Activated T-cell treated with anti-CD3 and anti-CD28 coated beads for 1 hour (primary cell): Measurements from ENCODE around the gene IFITM10.
"Not testable (repeated sequence)": the region's sequence is repeated elsewhere in the genome, so short reads cannot be mapped to it uniquely, and the experiment has no call there.

Experiments used
- DNase-seq: peaks from one replicate; pipeline ENCODE4 v3.0.0-alpha.2; 2020; ENCODE audit warnings: low read depth

The IFITM10 gene

DNA sequence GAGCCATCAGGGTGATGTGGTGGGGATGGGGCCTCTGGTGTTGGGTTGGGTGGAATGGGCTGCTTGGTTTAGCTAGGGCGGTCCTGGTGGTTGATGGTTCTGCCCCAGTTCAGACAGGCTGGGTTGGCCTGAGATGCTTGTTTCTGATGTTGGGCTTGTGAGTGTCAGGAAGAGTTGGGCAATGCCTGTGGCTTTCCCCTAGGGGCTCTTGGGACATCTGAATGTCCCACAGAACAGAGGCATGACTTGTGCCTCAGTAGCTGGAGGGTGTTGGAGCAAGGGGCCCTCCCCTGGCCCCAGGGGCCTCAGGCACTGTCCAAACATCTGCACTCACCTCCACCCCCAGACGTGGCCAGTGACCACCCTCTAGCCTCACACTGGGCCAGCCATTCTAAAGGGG lies 27.3 kb upstream of the IFITM10 start:
- DNase-seq: no peak

DNA sequence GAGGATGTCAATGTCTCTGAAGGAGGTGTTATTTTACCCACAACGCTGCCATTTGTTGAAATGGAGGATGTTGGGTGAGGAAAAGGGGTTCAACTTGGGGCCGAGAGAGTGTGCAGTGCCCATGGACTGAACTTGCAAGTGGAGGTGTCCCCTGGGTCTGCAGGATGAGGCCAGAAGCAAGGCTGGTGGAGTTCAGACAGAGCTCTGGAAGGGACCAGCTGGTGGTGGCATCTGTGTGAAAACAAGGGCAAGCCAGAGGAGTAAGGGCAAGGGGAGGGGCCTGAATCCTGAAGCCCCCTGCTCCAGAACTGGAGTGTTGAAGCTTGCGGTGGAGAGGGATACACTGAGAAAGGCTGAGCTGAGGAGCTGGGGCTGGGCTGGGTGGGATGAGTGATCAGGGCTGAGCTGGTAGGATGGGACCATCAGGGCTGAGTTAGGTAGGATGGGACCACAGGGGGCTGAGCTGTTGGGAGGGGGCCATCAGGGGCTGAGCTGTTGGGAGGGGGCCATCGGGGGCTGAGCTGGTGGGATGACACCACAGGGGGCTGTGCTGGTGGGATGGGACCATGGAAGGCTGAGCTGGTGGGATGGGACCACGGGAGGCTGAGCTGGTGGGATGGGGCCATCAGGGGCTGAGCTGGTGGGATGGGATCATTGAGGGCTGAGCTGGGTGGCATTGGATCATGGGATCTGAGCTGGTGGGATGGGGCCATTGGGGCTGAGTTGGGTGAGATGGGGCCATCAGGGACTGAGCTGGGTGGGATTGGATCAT lies 26.7 kb upstream of the IFITM10 start:
- no peak for DNase-seq

DNA sequence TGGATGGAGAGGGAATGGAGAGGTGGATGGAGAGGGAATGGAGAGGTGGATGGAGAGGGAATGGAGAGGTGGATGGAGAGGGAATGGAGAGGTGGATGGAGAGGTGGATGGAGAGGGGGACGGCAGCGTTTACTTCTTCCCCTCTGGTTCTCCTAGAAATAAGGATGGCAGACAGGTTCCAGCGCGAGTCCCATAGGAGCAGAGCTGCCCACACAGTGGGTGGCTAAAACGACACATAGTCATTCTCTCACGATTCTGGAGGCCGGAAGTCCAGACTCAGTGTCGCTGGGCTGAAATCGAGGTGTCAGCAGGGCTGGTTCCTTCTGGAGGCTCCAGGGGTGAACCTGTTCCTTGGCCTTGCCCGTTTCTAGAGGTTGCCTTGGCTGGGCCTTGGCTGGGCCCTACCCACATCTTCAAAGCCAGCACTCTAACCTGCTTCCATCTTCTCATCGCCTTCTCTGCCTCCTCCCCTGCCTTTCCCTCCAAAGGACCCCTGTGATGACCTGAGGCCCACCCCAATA lies 26.0 kb upstream of the IFITM10 start:
- no peak for DNase-seq

DNA sequence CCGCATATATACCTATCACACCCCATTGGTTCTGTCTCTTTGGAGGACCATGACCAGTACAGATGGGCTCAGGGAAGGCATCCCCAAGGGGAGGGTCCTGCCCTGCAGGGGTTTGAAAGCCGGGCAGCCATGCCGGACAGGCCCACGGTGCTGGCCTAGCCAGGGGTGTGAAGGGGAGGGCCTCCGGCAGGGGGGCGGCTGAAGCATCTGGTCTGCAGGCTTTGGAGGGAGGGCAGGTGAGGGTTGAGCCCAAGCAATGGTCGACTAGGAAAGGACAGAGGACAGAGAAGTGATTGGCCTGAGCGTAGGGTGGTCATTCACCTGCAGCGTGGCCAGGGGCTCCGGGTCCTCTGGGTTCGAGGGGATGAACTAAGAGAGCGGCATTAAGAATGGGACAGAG lies 24.5 kb upstream of the IFITM10 start:
- no peak for DNase-seq

DNA sequence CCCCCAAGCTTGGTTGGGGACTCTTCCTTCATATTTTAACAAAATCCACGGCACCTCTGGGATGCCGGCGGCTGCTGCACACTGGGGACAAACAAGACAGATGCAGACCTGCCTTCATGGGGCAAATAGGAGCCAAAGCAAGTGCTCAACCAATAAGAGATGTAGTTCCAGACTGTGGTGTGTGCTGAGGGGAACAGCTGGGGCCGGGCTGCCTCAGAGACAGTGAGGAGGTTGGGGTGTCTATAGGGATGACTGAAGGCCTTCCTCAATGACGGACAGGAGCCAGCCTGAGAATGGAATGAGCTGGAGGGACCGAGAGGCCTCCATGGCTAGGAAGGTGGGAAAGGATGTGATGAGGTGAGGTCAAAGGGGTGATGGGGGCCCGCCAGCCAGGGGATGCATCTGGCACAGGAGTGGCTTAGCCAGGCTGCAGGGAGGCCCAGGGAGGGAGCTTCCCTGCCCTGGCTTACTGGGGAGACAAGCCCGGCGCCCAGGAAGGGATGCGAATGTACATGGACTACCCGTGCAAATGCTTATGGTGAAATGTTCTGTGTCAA lies 23.7 kb upstream of the IFITM10 start:
- DNase-seq: no peak

DNA sequence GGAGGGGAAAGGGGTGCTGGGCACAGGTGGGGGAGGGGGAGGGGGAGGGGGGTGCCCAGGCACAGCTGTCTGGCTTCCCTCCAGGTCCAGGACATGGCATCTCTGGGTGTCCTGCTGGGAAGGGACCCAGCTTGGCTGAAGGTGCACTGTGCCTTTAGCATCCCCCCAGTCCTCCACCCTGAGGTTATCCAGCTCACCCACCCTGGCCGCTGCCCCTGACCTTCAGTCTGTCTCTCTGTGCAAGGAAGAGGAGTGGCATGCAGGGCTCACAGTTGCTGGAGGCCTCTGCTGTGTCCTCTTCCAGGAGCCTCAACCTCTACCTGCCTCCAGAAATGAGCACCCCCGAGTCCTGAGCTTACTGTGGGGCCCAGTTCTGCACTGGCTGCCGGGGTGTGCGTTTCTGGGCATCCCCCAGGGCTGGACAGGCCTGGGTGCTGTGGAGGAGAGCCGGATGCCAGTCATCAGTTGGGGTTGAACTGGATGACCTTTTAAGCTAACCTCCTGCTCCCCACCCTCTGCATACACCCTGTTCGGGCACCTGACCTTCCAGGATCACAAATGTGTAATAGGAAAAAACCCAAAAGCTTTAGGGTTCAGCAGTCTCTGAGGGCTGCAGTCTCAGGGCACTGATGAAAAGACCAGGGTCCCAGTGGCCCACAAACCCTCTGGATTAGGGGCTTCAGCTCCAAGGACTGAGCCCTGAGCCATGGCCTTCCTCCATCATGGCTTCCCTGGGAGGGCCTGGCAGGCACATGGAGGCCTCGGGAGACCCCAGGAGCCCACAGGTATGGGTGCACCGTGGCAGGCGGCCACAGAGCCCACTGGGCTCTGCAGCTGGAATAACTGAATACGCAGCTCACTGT lies 23.0 kb upstream of the IFITM10 start:
- DNase-seq: no peak

DNA sequence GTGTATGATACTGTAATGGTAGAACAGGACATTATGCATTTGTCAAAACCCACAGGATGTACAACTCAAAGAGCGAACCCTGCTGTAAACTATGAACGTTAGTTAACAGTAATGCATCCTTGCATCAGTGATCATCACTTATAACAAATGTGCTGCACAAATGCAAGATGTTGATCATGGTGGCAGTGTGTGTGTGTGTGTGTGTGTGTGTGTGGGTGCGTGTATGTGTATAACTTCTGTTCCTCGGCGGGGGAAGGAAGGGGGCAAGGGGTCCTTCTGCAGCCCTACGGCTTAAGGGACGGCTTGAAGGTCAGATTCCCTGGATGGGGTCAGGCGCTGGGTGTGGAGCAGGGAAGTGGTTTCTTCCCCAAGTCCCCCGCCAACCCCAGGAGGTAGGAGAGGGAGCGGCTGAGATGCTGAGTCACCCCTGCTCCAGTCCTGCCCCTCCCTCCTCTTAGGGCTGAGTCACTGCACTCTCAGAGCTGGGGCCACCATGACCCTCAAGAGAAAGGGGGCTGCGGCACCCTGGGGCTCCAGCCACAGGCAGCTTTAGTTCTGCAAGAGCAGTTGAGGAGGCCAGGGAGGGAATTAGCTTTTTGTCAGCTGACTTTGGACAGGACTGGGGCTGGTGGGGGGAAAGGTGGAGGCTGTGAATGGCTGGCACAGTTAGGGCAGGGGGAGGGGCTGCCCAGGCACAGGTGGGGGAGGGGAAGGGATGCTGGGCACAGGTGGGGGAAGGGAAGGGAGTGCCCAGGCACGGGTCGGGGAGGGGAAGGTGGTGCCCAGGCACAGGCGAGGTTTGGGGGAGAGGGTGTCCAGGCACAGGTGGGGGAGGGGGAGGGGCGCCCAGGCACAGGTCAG lies 22.1 kb upstream of the IFITM10 start:
- no peak for DNase-seq

DNA sequence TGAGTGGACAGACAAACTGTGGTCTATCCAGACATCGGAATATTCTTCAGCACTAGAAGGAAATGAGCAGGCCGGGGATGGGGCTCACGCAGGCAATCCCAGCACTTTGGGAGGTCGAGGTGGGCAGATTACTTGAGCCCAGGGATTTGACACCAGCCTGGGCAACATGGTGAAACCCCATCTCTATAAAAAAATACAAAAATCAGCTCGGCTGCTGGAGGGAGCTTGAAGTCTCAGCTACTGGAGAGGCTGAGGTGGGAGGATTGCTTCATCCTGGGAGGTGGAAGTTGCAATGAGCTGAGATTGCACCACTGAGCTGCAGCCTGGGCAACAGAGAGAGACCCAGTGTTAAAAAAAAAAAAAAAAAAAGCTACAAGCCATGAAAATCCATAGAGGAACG lies 21.3 kb upstream of the IFITM10 start:
- DNase-seq: no peak

DNA sequence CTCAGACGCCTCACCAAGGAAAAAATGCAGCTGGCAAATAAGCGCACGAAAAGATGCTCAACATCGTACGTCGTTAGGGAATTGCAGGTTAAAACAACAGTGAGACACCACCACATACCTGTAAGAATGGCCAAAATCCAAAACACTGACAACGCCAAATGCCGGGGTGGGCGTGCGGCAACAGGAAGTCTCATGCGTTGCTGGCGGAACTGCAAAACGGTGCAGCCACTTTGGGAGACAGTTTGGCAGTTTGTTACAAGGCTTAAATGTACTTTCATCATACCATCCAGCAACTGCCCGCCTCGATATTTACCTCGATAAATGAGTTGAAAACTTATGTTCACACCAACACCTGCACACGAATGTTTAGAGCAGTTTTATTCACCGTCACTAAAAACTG lies 20.9 kb upstream of the IFITM10 start:
- no peak for DNase-seq

DNA sequence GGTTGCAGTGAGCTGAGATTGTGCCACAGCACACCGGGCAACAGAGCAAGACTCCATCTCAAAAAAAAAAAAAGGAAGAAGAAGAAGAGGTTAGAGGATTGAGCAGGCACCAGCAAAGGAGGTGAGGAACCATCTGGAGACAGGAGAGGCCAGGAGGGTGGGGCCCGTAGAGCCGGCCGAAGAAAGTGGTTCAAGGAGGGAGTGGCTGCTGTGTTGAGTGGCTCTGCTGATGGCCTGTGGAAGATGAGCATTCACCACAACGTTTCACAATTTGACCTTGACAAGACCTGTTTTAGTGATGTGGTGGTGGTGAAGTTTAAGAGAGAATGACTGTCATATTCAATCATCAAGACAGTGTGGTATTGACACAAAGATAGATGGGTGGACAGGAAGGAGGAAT lies 20.1 kb upstream of the IFITM10 start:
- DNase-seq: no peak

DNA sequence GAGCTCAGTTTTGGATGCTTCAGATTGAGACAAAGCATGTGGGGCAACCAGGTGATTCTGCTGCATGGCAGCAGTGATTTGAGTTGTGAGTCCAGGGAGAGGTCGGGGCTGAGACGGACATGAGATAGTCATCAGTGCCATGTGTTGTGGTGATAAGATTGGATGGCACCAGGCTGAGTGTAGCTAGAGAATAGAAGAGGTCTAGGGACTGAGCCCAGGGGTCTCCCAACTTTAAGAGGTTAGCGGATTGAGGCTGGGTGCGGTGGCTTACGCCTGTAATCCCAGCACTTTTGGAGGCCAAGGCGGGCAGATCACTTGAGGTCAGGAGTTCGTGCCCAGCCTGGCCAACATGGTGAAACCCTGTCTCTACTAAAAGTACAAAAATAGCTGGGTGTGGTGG lies 19.7 kb upstream of the IFITM10 start:
- DNase-seq: no peak

DNA sequence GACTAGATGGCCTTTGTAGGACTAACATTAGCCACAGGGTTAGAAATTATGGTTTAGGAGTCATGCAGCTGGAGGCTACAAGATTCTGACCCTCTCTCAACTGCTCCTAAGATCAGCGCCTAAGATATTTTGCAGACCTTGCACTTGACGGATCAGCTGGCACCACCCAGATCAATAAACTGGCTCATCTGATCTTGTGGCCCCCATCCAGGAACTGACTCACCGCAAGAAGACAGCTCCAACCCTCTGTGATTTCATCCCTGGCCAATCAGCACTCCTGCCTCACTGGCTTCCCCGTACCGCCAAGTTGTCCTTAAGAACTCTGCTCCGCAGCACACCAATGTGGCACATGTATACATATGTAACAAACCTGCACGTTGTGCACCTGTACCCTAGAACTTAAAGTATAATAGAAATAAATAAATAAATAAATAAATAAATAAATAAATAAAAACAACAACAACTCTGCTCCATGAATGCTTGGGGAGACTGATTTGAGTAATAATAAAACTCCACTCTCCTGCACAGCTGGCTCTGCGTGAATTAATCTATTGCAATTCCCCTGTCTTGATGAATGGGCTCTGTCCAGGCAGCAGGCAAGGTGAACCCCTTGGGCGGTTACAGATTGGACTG lies 19.0 kb upstream of the IFITM10 start:
- not testable (repeated sequence) for DNase-seq

DNA sequence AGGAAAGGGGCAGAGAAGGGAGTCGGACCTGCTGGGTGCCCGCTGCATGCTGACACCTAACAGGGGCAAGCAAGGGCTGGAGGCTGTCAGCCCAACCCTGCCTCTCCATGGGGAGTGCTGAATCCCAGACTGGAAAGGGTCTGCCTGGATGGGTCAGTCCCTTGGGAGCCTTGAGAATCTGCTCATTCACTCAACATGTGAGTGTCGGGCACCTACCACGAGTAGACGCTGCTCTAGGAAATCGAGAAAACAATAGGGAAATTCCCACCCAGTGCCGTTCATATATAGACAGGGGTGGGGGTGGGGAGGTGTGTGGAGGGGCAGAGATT lies 17.7 kb upstream of the IFITM10 start:
- no peak for DNase-seq

DNA sequence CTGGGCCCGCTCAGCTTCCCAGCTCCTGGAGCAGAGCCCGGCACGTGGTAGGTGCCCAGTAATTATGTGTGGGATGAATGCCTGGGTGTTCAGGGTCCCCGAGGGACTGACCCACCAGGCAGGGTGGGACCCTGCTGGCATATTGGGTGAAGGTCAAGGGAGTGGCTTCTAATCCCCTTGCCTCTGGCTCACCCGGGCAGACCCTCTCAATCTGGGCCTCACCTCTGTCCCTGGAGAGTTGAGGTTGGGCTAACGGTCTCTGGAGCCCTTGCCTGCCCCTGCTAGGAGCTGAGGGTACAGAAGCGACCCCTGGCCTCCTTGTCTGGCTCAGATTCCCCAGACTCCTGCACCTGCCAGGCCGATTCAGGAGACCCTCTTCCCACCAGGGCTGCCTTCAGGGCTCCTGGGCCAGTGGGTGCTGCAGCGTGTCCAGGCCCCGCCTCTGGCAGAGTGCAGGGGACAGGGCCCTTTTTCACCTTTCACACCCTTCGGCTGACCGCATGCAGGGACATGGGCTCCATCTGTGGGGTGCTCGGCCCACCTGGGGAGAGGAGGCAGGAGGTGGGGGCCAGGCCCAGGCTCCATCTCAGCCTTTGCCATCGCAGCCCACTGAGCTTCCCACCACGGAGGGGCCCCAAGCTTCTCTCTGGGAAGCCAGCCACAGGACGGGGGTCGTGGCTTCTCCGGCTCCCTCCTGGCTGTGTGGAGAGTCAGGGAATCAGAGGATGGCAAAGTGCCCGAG lies 17.2 kb upstream of the IFITM10 start:
- no peak for DNase-seq

DNA sequence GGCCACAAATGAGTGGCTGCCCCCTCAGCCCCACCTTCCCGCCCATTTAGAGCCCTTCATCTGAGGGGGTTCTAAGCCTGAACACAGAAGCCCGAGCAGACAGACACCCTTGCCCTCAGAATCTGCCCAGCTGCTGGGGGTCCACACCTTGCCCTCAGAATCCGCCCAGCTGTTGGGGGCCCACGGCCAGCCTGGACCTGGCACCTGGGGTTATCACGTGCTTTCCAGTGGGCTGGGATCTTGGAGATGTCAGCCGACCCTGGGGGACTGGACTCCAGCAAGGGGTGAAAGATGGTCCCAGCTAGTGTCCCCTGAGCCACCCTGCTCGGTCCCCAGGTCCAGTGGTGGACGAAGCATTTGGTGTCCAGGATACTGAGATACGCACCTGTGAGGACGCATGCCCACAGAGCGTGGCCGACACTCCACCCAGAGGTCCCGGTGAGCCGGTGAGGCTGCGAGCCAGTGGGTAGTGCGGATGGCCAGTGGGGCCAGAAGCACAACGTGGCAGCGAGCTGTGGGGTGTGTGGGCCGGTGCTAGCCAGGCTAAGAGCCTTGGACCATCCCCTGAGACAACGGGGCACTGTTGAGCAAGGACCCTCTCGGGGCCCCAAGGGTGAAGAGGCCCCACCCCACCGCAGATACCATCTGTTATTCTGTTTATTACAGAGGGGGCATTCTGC lies 16.5 kb upstream of the IFITM10 start:
- no peak for DNase-seq

DNA sequence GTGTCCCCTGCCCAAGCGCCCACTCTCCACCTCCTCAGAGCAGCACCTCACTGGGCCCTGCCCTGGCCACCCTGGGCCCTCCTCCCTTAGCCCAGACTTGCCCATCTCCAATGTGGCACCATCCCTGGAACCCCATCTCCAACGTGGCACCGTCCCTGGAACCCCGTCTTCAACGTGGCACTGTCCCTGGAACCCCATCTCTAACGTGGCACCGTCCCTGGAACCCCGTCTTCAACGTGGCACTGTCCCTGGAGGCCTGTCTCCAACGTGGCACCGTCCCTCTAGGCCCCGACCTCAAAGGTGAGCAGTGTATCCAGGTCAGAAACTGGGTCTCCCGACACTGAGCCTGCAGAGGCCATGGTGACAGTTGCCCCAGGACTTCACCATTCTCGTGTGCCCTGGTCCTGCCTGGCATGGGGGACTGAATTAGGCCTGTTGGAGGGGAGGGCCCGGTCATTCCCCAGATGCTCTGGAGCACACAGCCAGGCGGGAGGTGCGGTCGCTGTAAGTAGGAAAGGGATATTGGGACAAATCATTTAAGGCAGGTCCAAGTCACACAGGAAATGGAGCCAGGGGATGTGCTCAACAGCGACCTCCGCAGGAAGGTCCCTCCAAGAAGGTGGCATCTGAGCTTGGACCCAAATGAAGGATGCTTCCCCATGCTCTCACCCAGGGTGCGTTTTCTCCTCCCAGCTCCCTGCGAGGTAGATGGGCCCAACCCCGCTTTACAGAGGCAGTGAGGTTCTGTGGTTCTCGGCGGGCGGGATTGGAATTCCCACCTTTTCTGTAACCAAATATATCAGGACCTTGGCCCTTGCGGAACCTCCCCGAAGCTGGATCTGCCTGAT lies 15.7 kb upstream of the IFITM10 start:
- DNase-seq: no peak

DNA sequence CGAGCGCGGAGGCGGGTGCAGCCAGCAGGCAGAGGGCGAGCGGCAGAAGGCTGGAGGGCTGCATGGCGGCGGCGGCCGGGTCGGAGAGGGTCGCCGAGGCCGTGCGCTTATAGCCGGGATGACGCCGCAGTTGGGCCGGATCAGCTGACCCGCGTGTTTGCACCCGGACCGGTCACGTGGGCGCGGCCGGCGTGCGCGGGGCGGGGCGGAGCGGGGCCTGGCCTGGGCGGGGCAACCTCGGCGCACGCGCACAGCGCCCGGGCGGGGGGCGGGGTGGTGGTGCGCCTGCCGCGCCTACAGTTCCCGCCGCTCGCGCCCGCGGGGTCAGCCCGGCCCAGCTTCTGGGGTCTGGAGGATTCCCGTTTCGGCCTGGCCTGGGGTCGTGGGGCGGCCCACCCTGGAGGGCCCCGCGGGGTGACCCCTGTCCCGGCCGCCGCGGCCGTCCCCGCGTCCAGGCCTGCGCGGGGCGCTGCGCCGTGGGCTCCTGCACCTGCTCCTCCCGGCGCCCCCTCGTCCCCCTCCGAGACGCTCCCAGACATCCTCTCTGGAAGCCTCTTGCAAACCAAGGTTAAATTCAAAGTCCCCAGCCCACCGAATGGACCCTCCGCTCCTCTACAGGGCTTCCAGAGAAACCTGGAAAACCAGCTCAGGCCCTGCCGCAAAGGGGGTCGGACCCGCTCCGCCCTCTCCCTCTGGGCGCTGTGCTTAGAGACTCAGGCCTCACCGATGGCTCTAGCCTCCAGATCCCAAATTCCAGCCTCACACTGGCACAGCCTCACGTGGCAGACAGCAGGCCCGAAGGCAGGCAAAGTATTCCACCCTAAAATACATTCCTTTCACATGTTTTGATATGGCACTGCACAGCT lies 13.6 kb upstream of the IFITM10 start, which contains the start of gene CTSD:
CTSD (minus strand) TSS at position 132 of the 866 bp plus-strand sequence; CDS start at position 64, 68 bp downstream.
- DNase-seq: peak; percentile 87

DNA sequence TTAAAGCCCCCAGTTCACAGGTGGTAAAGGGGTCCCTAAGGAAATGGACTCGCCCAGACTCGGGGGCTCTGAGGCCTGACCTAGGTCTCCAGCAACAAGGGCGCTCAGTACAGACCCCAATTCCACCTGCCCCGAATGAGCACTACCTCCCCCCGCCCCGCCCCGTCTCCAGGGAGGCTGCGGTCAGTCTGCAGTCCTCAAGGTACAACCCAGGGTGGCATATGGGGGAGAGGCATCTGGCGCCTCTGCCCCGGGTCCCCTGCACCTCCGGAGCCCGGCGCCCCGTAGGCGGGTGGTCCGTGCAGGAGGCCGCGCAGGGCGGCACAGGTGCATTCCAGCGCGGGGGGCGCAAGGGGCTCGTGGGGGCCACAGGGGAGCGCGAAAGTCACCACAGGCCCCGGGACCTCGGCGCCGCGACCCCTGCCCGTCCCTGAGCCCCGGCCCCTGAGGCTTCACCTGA lies 13.0 kb upstream of the IFITM10 start:
- no peak for DNase-seq
